Loucy (cell line): ENCODE data around the gene ADGRD1.

Source experiments
- EZH2phosphoT487 ChIP-seq: fragments of 200-600 bp; IDR thresholded peaks from 2 replicates; pipeline ENCODE4 v1.6.1; 2018; ENCODE audit warnings: antibody characterized with exemption, mild to moderate bottlenecking, moderate library complexity, borderline replicate concordance
- TF ChIP-seq, protein P1 (sequence below): fragments of 200-600 bp; sonication (generic); conservative IDR thresholded peaks from 2 replicates; pipeline ENCODE4 v1.5.1; 2014; ENCODE audit warnings: mild to moderate bottlenecking, antibody characterized with exemption, low read length

DNA sequence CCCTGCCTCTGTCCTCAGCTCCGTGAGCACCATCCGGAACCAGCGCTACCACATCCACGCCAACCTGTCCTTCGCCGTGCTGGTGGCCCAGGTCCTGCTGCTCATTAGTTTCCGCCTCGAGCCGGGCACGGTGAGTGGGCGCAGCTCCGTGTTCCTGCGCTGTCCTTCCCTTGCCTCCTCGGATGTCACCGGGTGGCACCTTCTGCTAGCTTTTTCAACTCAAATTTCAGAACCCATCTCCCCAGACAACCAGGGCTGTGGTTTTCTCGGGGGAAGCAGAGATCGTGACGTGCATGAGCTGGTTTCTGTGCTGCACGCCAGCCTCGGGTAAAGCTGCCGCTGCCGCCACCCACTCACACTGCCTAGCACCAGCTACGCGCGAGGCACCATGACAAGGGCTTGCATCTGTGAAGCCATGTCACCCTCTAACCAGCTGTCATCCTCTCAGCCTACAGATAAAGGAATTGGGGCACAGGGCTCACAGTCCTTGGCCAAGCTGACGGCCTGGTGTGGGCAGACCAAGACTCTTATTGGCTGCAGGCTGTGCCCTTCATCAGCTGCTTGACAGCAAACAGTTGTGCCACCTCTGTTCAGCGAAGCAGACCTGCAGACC, 152.1 kb downstream of the ADGRD1 start:
- TF ChIP-seq, protein P1, sequence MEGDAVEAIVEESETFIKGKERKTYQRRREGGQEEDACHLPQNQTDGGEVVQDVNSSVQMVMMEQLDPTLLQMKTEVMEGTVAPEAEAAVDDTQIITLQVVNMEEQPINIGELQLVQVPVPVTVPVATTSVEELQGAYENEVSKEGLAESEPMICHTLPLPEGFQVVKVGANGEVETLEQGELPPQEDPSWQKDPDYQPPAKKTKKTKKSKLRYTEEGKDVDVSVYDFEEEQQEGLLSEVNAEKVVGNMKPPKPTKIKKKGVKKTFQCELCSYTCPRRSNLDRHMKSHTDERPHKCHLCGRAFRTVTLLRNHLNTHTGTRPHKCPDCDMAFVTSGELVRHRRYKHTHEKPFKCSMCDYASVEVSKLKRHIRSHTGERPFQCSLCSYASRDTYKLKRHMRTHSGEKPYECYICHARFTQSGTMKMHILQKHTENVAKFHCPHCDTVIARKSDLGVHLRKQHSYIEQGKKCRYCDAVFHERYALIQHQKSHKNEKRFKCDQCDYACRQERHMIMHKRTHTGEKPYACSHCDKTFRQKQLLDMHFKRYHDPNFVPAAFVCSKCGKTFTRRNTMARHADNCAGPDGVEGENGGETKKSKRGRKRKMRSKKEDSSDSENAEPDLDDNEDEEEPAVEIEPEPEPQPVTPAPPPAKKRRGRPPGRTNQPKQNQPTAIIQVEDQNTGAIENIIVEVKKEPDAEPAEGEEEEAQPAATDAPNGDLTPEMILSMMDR = no peak
- TF ChIP-seq EZH2phosphoT487 = no peak
